Nephron (organoid): ENCODE results near the gene MRM2.

Source experiments
- H3K27ac Mint-ChIP-seq, 3 experiments: 2 replicates each; pipeline ENCODE4 v1.8.0; 2020; ENCODE audit warnings: mixed read lengths in 3 of 3, mild to moderate bottlenecking in 2 of 3, moderate library complexity in 1 of 3
- H3K27me3 Mint-ChIP-seq: 2 replicates; pipeline ENCODE4 v1.8.0; 2021; ENCODE audit warnings: low read depth, mild to moderate bottlenecking, moderate library complexity, mixed read lengths
- H3K36me3 Mint-ChIP-seq: 2 replicates; pipeline ENCODE4 v1.8.0; 2020; ENCODE audit warnings: low read depth, mixed read lengths
- H3K4me1 Mint-ChIP-seq: 2 replicates; pipeline ENCODE4 v1.8.0; 2020; ENCODE audit warnings: mixed read lengths
- H3K4me3 Mint-ChIP-seq, 3 experiments: 2 replicates each; pipeline ENCODE4 v1.8.0; 2020; ENCODE audit warnings: mild to moderate bottlenecking in 3 of 3, mixed read lengths in 3 of 3, moderate library complexity in 2 of 3
- H3K9me3 Mint-ChIP-seq: 2 replicates; pipeline ENCODE4 v1.8.0; 2020; ENCODE audit warnings: mixed read lengths
- CTCF ChIP-seq, 3 experiments: fragments of 200-600 bp; sonication (generic); IDR thresholded peaks; one replicate each; pipeline ENCODE4 v1.5.0; 2021; ENCODE audit warnings: antibody characterized with exemption in 3 of 3; ENCODE audit not compliant: unreplicated experiment in 3 of 3

The MRM2 gene

DNA sequence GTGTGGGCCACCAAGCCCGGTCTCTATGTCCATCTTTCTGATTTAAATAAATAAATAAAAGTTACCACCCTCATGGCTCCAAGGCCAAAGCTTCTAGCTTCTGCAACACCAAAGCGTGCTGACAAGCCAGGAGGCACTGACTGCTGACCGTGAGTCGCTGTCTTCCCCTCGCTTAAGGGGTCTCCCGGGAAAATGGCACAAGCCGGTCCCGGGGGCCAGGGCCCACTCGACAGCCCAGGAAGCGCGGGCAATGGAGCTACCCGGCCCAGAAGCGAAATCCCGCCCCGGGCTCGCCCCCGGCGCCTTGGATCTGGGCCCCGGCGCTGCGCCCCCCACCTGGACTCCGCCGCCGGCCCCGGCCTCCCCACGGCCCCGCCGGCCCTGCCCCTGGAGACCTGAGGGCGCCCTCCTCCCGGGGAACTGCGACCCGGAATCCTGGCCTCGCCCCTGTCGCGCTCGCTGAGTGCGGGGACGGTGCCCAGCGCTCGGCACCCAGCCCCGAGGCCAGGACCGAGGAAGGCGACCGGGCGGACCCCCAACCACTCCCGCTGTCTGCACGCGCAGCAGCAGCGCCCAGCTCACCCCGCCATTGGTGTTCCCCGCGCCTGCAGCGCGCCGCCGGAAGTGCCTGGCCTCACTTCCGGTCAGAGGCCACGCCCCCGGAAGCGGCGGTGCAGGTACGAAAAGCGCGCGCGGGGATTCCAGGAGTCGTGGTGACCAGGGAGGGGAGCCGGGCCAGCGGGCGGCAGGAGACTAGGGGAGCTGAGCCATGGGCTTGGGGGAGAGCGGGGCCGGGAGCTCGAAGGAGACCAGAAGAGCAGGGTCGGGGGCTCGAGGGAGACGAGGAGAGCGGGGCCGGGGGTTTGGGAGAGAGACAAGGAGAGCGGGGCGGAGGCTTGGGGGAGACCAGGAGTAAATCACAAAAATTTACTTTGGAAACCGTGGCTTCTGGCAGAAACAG, at the start of gene MRM2, which contains the start of gene NUDT1:
Gene MRM2 (minus strand): TSS at position 626 of the 961 bp plus-strand sequence. CDS start 36 bp downstream, at position 590.
Gene NUDT1 (plus strand): TSS at position 647 of the 961 bp plus-strand sequence. CDS start 2,349 bp downstream, outside the sequence.
- H3K4me1 Mint-ChIP-seq, result peaks cover 12% of the 10 kb centered on the region
- H3K27me3 Mint-ChIP-seq, result no peaks in the 10 kb centered on the region
- H3K9me3 Mint-ChIP-seq, result no peaks in the 10 kb centered on the region
- H3K36me3 Mint-ChIP-seq, result peaks cover 20% of the 10 kb centered on the region
- H3K27ac Mint-ChIP-seq, result peak within 1 kb of the TSS in 2 of 3 experiments; percentile 77 to 81
- H3K4me3 Mint-ChIP-seq, result peak within 1 kb of the TSS; percentile 91 to 96 (median 94)
- no peak for TF ChIP-seq CTCF (IDR thresholded peaks at IDR 0.05; ENCODE audit: unreplicated experiment in 3 of 3)

DNA sequence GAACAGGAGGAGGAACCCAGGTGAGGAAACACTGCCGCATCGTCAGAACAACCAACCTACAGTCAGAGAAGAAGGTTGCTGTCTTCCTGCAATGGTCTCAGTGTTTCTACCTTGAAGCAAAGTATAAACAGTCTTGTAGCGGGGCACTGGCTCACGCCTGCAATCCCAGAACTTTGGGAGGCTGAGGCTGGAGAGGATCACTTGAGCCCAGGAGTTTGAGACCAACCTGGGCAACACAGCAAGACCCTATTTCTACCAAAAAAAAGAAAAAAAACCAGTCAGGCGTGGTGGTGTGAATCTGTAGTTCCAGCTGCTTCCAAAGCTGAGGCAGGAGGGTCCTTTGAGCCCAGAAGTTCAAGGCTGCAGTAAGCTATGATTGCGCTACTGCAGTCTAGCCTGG, 48.9 kb upstream of the MRM2 start:
- TF ChIP-seq CTCF (IDR thresholded peaks at IDR 0.05; ENCODE audit: unreplicated experiment in 3 of 3), result no peak
- Mint-ChIP-seq H3K9me3 (no peaks in the 10 kb centered on the region), H3K4me3 (no peak overlapping the region), H3K4me1 (peaks cover 13% of the 10 kb centered on the region), H3K27ac (peak overlapping the region in 1 of 3 experiments; percentile 15), H3K36me3 (no peaks in the 10 kb centered on the region), H3K27me3 (no peaks in the 10 kb centered on the region)

DNA sequence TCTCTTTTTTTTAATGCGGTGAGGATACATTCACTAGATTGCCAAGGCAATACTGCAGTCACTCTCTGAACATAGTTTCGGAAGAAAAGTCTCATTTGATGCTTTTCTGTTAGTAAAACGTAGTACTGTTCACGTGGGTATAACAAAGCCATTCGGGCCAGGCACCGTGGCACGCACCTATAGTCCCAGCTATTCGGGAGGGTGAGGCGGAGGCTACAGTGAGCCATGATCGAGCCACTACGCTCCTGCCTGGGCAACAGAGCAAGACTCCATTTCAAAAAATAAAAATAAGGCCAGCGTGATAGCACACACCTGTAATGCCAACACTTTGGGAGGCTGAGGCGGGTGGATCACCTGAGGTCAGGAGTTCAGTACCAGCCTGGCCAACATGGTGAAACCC, 47.6 kb upstream of the MRM2 start:
- no peaks in the 10 kb centered on the region for H3K36me3 Mint-ChIP-seq
- no peaks in the 10 kb centered on the region for H3K9me3 Mint-ChIP-seq
- no peak overlapping the region for H3K4me3 Mint-ChIP-seq
- no peaks in the 10 kb centered on the region for H3K27me3 Mint-ChIP-seq
- peaks cover 8% of the 10 kb centered on the region for H3K4me1 Mint-ChIP-seq
- TF ChIP-seq CTCF (IDR thresholded peaks at IDR 0.05; ENCODE audit: unreplicated experiment in 3 of 3), result no peak
- peak overlapping the region; percentile 64 to 68 (median 67) for H3K27ac Mint-ChIP-seq

DNA sequence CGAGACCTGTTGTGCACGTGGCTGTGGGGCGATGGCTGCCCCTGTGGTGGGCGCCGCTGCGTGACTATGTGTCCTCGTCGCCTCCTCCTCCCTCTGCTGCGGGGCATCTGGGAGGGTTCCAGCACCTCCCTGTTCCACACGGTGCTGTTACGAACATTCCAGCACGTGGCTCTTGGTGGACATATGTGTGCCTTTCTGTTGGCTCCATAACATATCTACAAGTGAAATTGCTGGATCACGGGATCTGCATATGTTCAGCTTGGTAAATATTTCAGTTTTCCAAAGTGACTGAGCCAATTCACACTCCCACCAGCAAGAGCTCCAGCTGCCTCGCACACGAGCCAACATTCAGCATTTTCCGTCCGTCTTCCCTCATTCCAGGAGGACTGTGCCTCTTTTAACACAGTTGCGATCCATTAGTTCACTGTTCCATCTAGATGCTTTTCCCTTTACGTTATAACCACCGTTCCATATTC, 47.1 kb upstream of the MRM2 start:
- Mint-ChIP-seq H3K9me3 (no peaks in the 10 kb centered on the region), H3K4me1 (peaks cover 8% of the 10 kb centered on the region), H3K27ac (peak overlapping the region; percentile 64 to 68 (median 67)), H3K4me3 (no peak overlapping the region), H3K36me3 (no peaks in the 10 kb centered on the region), H3K27me3 (no peaks in the 10 kb centered on the region)
- no peak for TF ChIP-seq CTCF (IDR thresholded peaks at IDR 0.05; ENCODE audit: unreplicated experiment in 3 of 3)

GRCh38 chr7:2288503-2288902, 46.5 kb upstream of the MRM2 start:
- no peak overlapping the region for H3K27ac Mint-ChIP-seq
- no peaks in the 10 kb centered on the region for H3K27me3 Mint-ChIP-seq
- H3K4me3 Mint-ChIP-seq, result no peak overlapping the region
- H3K36me3 Mint-ChIP-seq, result no peaks in the 10 kb centered on the region
- peaks cover 8% of the 10 kb centered on the region for H3K4me1 Mint-ChIP-seq
- no peaks in the 10 kb centered on the region for H3K9me3 Mint-ChIP-seq
- no peak for TF ChIP-seq CTCF (IDR thresholded peaks at IDR 0.05; ENCODE audit: unreplicated experiment in 3 of 3)
